CD4-positive, alpha-beta T cell treated with Interleukin-12 subunit alpha and Interleukin-12 subunit beta, for 1 hour (primary cell): ENCODE measurements around the gene FBXO46.
A peak's percentile ranks its signal among the peaks of the same experiment; 100 is the strongest.
"Not testable (repeated sequence)": the region's sequence is repeated elsewhere in the genome, so short reads cannot be mapped to it uniquely, and the experiment has no call there.

Experiments
- DNase-seq: peaks from one replicate; pipeline ENCODE4 v3.0.0-alpha.2; 2020

The FBXO46 gene

DNA sequence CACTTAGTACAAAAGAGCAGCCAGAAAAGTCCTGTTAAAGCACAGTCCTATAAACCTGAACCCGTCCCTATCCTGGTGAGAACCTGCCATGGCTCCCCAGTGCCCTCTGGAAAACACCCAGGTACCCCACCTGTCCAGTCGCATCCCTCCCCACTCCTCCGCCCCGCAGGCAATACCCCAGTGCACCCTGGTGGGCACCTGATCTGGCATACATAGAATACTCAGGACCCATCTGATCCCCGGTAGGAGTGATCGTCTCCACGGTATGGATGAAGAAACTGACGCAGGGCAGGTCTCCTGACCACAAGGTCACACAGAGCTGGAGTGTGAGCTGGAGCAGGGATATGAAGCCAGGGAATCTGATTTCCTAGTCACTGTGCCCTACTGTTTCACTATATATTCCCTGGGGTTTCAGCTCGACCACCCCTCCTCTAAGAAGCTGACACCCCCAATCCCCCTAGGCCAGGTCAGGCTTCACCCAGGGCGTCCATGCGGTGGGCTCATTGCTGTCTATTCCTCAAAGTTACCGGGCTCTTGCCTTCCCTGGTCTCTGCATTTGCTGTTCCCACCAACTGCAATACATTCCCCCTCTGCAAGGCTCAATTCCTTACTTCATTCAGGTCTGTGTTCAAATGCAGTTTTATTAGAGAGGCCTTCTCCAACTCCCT lies 12.6 kb downstream of the FBXO46 start:
- peak; percentile 13 for DNase-seq

DNA sequence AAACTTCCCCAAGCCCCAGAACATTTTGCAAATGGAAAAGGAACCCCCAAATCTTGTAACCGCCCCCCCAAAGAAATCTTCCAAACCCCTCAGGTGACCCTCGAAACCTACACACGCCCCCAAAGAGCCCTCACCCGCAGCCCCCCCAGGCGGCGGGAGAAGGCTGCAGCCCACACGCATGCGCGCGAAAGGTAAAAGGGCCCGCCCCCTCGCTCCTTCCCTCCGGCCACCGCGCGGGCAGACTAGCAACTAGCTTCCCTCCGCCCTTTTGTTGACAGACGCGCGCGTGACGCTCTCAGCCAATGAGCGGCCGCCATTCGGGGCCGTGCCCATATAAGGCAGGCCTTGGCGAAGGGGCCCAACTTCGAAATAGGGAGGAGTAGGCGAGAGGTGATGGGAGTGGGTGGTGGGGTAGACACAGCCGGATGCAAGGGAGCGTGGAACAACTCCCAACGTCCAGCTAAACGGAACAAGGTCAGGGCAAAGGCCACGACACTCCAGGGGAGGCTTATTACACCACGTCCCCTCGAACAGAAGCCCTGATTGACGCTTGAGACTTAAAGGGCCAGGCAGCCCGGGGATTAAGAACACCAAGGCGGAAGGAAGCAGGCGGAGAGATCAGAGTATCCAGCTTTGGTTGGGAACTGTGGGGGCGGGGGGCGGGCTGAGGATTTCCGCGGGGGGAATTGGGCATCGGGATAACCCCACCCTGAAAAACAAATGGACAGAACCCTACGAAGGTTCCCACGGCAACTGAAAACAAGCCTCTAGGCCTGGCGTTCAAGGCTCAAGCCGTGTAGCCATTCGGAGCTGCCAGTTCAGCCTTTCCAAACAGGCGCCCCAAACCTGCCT lies 13.3 kb downstream of the FBXO46 start:
- peak; percentile 99 for DNase-seq

DNA sequence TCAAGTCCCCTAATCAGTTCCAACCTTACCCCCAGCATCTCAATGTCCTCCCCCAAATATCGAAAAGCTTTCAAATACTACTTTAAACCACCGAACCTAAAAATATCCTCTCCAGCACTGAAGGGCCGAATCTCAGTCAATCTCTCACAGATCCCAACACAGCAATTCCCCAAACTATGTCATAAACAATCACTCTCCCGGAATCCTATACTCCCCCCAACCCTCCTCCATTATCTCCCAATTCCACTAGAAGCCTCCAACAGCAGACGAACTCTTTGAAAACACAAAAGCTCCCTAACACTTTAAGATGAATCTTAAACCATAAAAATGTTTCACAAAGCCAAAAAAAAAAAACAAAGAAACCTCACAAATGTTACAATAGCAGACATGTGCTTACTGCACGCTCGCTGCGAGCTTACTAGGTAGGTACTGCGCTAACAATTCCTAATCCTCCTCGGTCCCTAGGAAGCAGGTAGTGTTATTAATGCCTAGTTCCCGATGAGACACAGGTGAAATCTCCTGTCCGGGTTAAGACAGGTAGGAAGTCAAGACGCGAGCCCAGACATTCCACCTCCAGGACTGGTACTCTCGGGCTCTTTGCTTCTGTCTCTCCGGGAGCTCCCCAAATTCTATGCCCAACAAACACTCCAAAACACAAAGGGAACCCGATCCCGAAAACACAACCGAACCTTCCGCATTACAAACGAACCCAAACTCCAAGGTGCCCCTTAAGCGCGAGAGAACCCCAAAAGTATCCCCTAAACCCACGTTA lies 14.2 kb downstream of the FBXO46 start:
- DNase-seq, result peak; percentile 23

DNA sequence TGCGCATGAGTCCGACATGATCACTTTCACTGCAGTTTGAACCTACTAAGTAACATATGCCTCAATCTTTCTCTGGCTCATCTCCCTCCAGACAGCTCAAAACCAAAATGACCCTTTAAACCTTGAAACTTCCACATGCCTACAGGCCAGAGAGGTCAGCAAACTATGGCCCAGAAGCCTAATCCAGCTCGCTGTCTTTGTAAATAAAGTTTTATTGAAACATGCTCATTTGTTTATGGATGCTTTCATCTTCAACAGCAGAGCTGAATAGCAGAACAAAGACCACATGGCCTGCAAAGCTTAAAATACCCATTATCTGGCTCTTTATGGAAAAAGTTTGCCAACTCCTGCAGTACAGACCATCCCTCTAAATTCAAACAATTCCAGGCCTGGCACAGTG lies 15.6 kb downstream of the FBXO46 start:
- no peak for DNase-seq

DNA sequence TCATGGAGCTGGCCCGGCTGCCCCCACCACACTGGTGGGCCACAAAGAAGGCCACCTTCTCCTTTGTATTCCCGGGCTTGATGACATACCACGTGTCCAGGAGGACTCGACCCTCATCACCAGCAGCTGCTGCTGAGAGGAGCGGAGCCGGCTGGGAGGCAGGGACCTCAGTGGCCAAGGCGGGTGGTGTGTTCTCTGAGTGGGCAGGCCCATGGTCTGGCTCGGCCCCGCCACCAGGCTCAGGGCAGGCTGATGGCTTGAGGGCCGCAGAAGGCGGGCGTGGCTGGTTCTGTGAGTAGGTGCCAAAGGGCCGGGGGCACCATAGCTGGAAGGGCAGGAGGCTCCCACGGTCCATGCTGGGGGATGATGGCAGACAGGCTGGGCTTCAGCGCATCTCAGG lies 17.6 kb downstream of the FBXO46 start:
- DNase-seq, result no peak

DNA sequence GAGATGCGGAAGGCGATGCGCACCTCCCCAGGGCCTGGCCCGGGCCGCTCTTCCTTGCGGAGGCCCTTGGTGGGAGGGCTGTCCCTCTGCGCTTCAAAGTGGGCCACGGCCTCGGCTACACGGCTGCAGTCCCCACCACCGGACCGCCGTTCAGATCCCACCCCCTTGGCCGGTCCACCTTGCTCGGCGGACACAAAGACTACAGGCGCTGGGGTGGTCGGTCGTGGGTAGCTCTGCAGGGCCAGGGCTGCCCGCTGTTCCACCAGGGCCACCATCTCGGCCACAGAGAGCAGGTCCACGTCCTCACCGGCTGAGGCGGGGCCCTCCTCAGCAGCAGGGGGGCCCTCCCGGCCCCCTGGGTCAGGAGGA lies 18.0 kb downstream of the FBXO46 start:
- no peak for DNase-seq

DNA sequence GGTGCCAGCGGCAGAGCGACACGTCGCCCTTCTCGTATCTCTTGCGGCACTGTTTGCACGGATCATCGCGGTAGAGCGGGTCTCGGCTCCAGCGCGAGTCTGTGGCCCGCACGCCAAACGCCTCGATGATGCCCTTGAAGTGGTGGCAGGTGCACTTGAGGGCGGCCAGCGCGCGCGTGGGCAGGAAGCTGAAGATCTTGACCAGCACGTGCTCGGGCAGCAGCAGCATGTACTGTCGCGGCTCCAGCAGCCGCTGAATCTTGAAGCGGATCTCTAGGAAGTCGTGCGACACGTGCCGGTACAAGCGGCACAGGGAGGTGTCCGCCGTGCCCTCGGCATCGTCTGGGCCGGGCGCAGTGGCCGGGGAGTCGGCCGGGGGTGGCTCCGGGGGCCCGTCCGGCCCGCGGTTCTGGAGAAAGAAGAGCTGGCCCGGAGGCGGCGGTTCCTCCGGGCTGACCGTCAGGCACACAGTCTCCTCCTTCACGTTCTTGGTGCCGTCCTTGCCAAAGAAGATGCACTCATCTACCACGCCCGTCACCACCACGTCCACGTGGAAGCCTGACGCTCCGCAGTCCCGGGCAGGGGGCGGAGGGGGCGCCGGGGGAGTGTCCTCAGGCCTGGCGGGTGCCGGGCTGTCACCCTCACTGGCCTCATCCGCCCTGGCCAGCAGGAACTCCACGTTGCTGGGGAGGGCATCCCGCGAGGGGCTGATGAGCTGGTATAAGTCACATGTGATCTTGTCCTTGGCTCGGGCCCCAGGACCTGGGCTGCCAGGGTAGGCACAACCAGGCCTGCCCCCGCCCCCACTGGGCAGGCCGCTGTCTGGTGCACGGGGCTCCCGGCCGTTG lies 18.6 kb downstream of the FBXO46 start:
- no peak for DNase-seq

DNA sequence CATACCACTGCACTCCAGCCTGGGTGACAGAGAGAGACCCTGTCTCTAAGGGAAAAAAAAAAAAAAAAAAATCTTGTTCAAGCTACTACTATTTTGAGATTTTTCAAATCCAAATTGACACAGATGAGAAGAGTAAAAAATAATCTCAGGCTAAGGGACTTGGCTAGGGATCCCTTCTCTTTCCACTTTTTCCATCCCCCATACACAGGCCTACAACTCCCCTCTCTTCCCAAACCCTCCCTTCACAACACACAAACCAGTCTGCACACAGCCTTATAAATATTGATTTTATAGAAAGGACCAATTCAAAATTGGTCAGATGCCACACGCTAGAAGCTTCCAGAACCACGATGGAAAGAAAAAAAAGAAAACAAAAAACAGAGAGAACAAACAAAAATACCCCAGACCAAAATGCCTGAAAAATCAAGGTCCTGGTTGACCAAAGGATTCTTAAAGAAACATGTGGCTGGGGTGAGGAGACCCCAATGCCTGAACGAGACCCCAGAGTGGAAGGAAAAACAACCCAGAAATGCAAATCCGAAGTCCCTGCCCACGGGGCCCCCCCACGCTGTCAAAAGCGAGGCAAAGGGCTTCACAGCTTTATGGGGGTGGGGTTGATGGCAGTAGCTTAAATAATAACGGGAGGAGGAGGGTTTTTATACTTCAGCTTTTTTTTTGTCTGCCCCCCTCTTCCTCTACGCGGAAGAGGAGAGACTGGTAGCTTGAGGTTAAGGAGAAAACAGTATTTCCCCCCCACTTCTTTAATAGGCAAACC lies 20.2 kb downstream of the FBXO46 start:
- DNase-seq, result no peak

DNA sequence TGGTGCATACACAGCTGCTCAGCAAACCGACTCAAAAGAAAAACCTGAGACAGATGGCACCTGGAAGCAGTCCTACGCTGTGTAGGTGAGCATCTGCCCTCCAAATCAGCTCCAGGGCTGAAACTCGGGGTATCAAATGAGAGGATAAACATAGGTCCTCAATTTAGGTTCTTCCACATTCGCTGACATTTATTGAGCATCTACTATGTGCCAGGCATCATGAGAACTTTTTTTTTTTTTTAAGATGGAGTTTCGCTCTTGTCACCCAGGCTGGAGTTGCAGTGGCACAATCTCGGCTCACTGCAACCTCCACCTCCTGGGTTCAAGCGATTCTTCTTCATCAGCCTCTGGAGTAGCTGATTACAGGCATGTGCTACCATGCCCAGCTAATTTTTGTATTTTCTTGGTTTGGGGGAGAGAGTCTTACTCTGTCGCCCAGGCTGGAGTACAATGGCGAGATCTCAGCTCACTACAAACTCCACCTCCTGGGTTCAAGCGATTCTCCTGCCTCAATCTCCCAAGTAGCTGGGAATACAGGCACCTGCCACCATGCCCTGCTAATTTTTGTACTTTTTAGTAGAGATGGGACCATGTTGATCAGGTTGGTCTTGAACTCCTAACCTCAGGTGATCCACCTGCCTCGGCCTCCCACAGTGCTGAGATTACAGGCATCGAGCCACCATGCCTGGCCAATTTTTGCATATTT lies 24.8 kb downstream of the FBXO46 start:
- no peak for DNase-seq

DNA sequence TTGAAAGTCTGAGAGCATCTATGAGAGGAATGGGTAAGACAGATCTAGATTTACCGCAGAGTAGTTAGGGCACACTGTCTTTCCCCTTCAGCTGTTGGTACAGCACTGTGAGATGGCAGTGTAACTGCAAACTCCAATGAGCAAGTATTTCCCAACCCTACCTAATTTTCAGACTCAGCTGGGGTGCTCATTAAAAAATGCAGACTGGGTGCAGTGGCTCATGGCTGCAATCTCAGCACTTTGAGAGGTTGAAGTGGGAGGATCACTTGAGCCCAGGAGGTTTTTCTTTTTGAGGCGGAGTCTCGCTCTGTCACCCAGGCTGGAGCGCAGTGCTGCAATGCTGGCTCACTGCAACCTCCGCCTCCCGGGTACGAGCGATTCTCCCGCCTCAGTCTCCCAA lies 25.6 kb downstream of the FBXO46 start:
- no peak for DNase-seq

DNA sequence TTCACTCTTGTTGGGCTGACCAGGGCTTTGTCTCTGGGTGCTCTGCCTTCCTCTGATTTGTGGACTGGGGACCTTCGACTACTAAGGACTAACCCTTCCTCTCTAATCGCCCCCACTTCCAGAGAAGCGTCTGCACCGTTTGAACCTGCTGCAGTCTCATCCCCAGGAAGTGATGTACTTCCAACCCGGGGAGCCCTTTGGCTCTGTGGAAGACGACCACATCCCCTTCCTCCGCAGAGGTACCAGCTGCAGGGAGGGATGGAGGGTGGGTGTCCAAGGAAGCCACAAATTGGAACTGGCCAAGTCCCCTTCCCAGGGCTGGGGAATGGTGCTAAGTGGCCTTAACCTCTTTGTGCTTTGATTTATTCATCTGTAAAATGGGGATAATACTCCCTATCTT lies 29.0 kb downstream of the FBXO46 start:
- DNase-seq, result no peak

DNA sequence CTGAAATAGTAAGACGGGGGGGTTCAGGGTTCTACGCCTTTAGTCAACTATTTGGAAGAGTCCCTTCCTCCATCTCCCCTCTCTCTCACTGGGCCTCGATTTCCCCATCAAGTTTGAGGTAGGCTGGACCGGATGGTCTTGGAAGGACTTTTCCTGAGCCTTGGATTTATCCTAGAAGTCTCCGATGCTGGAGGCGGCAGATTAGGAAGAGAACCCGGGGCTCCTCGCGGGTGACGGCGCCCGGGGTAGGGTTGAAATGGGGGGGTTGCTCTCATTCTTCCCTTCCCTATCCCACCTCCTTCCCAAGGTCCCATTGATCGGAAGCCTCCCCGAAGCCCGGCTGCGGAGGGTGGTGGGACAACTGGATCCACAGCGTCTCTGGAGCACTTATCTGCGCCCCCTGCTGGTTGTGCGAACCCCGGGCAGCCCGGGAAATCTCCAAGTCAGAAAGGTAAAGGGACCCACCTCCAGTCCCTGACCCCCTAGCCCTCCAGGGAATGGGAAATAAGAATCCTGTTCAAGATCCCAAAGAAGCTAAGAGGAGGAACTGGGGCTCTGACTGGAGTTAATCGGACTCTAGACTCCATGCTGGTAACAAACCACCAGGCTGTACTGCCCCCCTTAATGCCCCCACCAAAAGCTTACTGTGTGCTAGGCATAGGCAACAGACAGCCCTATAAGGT lies 37.4 kb downstream of the FBXO46 start:
- peak; percentile 72 for DNase-seq

DNA sequence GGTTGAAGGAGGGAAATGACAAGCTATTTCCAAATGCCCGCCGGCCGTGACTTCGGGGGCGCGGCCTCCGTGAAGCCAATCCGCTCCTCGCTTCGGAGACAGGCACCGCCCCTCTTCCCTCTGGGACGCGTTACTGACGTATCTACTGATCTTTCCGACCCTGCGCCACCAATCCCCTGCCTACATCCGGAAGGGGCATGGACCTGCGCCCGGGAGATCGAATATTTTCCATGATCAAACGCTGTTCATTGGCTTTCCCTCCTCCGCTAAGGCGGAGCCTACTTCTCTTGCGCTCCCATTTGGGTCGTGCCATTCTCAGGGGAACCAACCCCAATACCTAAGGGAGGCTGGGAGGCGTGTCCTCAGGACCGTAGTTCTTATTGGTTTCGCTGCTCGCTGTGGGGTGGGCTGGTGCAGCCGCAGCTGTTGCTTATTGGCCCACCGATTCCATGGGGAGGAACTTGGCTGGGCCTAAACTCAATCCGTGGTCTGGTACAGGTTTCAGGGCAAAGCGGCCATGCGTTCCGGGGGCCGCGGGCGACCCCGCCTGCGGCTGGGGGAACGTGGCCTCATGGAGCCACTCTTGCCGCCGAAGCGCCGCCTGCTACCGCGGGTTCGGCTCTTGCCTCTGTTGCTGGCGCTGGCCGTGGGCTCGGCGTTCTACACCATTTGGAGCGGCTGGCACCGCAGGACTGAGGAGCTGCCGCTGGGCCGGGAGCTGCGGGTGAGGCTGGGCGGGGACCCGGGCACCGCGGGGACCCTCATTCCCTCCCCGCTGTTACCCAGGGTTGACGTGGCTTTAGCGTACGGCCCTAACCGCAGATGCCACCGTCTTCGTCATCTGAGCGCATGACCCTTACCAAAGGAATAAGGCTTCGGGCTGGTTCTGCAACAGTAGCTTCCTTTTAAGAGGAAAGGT lies 38.2 kb downstream of the FBXO46 start, which contains the start of gene QPCTL:
QPCTL (plus strand) TSS at position 480 of the 919 bp plus-strand sequence; CDS start at position 518, 38 bp downstream.
- peak; percentile 98 for DNase-seq

DNA sequence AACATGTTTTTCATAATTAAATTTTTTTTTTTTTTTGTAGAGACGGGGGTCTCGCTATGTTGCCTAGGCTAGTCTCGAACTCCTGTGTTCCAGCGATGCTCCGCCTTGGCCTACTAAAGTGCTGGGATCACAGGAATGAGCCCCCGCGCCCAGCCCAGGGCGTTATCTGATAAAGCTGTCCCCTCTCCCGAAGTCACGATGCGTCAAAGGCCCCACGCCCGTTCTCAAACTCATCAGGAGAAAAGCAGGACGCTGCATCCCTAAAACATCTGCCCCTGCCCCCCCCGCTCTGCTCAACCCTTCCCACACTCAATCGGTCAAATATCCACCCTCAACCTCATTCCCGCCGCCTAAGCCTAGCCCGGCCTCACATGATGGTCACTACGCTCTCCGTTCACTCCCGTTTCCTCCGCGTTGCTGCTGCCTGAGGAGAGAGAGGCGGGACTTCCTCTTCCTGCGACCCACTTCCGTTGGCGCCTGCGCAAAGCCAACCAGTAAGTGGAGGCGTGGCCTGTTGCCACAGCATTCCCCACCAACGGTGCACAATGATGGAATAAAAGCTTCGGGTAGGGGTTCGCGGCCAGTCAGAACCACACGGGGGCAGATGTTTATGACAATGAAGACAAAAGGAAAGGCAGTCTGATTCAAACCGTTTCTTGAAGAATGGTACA lies 39.0 kb downstream of the FBXO46 start, which contains the start of gene SNRPD2:
SNRPD2 (minus strand) TSS at position 438 of the 671 bp plus-strand sequence; CDS start at position 373, 65 bp downstream.
- peak; percentile 93 for DNase-seq

DNA sequence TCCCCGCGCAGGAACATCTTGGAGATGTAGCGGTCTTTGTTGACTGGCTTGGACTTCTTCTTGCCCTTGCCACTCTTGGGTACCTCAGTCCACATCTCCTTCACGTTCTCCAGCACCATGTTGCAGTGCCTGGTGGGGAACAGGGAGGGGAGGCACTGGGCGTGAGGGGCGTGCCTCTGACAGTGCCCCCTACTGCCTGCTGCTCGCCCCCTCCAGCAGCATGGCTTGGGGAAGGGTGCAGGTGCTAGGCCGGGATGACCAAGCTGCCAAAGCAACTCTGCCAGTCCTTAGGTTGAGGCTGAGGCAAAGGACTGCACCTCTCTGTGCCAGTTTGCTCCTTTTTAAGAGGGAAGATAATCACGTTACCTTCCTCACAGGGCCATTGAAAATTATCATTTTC lies 43.1 kb downstream of the FBXO46 start:
- no peak for DNase-seq

DNA sequence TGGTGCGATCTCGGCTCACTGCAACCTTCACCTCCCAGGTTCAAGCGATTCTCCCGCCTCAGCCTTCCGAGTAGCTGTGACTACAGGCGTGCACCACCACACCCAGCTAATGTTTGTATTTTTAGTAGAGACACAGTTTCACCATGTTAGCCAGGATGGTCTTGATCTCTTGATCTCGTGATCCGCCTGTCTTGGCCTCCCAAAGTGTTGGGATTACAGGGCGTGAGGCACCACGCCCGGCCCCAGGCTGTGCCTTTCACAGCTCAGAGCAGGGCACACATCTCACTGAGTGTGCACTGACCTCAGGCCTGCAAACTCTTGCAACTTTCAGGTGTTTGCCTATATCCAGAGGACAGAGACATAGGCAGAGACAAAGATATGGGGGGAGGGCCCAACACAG lies 45.7 kb downstream of the FBXO46 start:
- DNase-seq, result not testable (repeated sequence)

DNA sequence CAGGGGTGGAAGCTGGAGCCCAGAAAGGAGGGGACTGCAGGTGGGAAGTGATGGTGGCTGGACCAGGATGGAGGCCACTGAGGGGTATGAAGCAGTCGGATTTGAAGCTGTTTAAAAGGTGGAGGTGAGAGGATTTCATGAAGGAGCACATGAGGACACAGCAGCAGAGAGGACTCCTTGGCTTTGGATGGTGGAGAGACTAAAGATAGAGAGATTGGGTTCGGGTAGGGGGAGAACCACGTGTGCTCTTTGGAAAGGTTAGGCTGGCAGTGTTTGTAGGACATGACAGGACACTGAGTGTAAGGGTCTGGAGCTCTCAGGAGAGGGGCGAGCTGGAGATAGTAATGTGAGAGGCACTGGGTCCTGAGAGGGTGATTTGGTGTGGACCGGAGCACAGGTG lies 47.8 kb downstream of the FBXO46 start:
- no peak for DNase-seq

DNA sequence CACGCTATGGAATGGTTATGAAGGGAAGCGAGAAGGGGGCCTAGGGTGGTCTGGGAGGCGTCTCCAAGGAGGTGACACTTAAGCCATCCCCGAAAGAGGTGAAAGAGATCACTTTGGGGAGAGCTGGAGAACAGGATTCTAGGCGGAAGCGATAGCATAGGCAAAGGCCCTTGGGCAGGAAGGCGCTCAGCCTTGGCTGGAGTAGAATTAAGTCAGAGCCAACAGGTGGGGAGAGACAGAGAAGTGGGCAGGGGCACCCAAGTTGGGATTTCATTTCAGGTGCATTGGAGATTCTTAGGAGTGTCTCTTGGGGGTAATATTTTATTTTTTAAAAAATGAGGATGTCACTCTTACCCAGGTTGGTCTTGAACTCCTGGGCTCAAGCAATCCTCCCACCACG lies 48.6 kb downstream of the FBXO46 start:
- DNase-seq, result no peak
